ENCODE results near the gene GALNS. TPM values are rescaled to one million over a fixed set of nuclear protein-coding genes. Genes with fewer than 3 reads are reported as not detected.

GALNS gene
- total and polyA plus RNA-seq, 2 of the 8 experiments (the other 6 are each of a cell fraction or from before 2014, with no cell fraction given), result 8.9 to 17.8 TPM

DNA sequence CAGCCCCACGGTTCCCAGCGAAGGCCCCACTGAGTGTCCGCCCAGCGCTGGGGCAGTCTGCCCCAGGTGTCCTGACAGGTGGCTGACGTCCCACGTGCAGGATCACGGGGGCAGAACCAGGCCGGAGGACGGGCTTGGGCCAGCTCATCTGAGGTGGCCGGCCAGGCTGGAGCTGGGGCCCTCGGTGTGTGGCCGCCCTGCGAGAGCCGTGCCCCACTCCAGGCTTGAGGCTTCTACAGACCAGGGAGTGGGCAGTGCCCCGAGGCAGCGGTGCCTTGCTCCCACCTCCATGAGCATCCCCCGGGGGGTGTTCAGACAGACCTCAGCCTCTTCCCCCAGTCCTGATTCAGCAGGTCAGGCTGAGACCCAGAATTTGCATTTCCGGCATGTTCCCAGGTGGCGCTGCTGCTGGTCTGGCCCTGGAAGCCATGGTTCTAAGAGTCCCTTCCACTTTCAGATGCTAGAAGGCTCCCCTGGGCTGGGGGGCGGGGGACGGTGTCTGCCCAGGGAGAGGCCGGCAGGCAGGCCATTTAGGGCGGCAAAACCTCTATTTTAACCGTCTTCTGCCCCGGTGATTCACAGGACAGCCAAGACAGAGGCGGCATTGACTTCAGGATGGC, 45.1 kb upstream of the GALNS start:
- ChIA-PET POLR2A (ENCODE audit: partially characterized antibody) (interaction anchor here (3.0 kb wide), 1 partner anchor 10 kb away, joined by 8 read pairs; no protein-coding TSS in a partner anchor), CTCF (ENCODE audit: partially characterized antibody) (interaction anchor here (1.8 kb wide), 1 partner anchor 42 kb away, joined by 5 read pairs; no protein-coding TSS in a partner anchor)
- H3K4ac ChIP-seq (replicated peaks; ENCODE audit: insufficient read length, low read depth, low read length), result no peak overlapping the region
- peaks cover 0 to 8% (median 4%) of the 10 kb centered on the region in 4 experiments; a peak in 3 of 7 replicates for H3K4me1 ChIP-seq (replicated peaks in 1 of 4; ENCODE audit: control insufficient read depth in 3 of 4, insufficient read depth in 4 of 4, low read length in 3 of 4)
- no peak overlapping the region for H2BK15ac ChIP-seq (ENCODE audit: low read length)
- H2BK5ac ChIP-seq (ENCODE audit: low read depth, low read length), result no peak overlapping the region
- no peaks in the 10 kb centered on the region for H3K36me3 ChIP-seq (ENCODE audit: control insufficient read depth in 2 of 4, insufficient read depth in 4 of 4, low read length in 3 of 4)
- no peak overlapping the region for H3K4me3 ChIP-seq (ENCODE audit: extremely low read depth in 1 of 4, insufficient read depth in 2 of 4, low read depth in 3 of 4, low read length in 4 of 4)
- H4K8ac ChIP-seq (ENCODE audit: extremely low read depth, insufficient read depth, low read length), result peak overlapping the region; percentile 19; the same call in 1 of the 2 replicates
- H3K9me3 ChIP-seq (ENCODE audit: insufficient read depth in 2 of 2, low read depth in 1 of 2, low read length in 1 of 2), result no peaks in the 10 kb centered on the region
- no peak overlapping the region for H2AFZ ChIP-seq (ENCODE audit: low read length)
- no peaks in the 10 kb centered on the region for H3K27me3 ChIP-seq (replicated peaks in 1 of 4; ENCODE audit: control insufficient read depth in 3 of 4, extremely low read depth in 1 of 4, insufficient read depth in 3 of 4, low read length in 3 of 4)
- no peak overlapping the region for H3K9ac ChIP-seq (replicated peaks in 1 of 4; ENCODE audit: extremely low read depth in 1 of 4, low read depth in 3 of 4, low read length in 3 of 4)
- no peak overlapping the region for H2AK5ac ChIP-seq (ENCODE audit: low read depth, low read length)
- 88% methylated on average over 24 of the region's 26 CpGs; no CpG with 5 or more reads in 1 of the 2 experiments for WGBS, 2 experiments (ENCODE audit: extremely low coverage in 1 of 2, insufficient coverage in 1 of 2, insufficient read length in 1 of 2, insufficient replicate concordance in 2 of 2, low coverage in 1 of 2, low lambda C conversion rate in 2 of 2, missing lambda C conversion rate in 1 of 2)
- TF ChIP-seq, protein P1, sequence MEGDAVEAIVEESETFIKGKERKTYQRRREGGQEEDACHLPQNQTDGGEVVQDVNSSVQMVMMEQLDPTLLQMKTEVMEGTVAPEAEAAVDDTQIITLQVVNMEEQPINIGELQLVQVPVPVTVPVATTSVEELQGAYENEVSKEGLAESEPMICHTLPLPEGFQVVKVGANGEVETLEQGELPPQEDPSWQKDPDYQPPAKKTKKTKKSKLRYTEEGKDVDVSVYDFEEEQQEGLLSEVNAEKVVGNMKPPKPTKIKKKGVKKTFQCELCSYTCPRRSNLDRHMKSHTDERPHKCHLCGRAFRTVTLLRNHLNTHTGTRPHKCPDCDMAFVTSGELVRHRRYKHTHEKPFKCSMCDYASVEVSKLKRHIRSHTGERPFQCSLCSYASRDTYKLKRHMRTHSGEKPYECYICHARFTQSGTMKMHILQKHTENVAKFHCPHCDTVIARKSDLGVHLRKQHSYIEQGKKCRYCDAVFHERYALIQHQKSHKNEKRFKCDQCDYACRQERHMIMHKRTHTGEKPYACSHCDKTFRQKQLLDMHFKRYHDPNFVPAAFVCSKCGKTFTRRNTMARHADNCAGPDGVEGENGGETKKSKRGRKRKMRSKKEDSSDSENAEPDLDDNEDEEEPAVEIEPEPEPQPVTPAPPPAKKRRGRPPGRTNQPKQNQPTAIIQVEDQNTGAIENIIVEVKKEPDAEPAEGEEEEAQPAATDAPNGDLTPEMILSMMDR (IDR thresholded peaks at IDR 0.05; ENCODE audit: control extremely low read depth in 1 of 3, insufficient read depth in 1 of 3, low read depth in 1 of 3, low read length in 3 of 3), result peak in 1 of 3 experiments; percentile 28; a peak in 1 of 4 replicates
- TF ChIP-seq HDAC2 (IDR thresholded peaks at IDR 0.05; ENCODE audit: borderline replicate concordance in 1 of 2, low read depth in 2 of 2, low read length in 2 of 2) (no peak), RAD21 (IDR thresholded peaks at IDR 0.05 in 1 of 2, conservative IDR thresholded peaks at IDR 0.05 in 1 of 2; ENCODE audit: low read depth in 2 of 2, low read length in 2 of 2) (0 out of 4 replicates have a peak, but pooled peaks of 1 of the 2 experiments have one; percentile 3)
- H3K79me1 ChIP-seq (ENCODE audit: low read depth, low read length), result no peaks in the 10 kb centered on the region
- peak overlapping the region; percentile 9; the same call in 1 of the 2 replicates for H2BK12ac ChIP-seq (ENCODE audit: low read depth, low read length)
- H3K56ac ChIP-seq (replicated peaks; ENCODE audit: insufficient read length, low read depth, low read length), result no peak overlapping the region
- no peaks in the 10 kb centered on the region for H3K79me2 ChIP-seq (ENCODE audit: control insufficient read depth in 1 of 2, insufficient read depth in 2 of 2, low read length in 2 of 2)
- H4K91ac ChIP-seq (replicated peaks; ENCODE audit: insufficient read length, low read length), result no peak overlapping the region
- DNase-seq (ENCODE audit: low read depth in 1 of 2, low spot score in 2 of 2) (peak in 1 of 2 experiments; percentile 63), FAIRE-seq (no peak)
- no peak overlapping the region for H3K14ac ChIP-seq (ENCODE audit: insufficient read length)
- H2BK20ac ChIP-seq (ENCODE audit: low read length), result no peak overlapping the region
- no peak overlapping the region for H3K23ac ChIP-seq (ENCODE audit: insufficient read length)
- no peak overlapping the region for H3K18ac ChIP-seq (ENCODE audit: extremely low read depth, low read length)
- H4K5ac ChIP-seq (ENCODE audit: insufficient read length, low read depth, low read length), result no peak overlapping the region
- H3K4me2 ChIP-seq (ENCODE audit: insufficient read depth in 1 of 2, low read depth in 2 of 2, low read length in 2 of 2), result no peak overlapping the region
- no peaks in the 10 kb centered on the region for H3K23me2 ChIP-seq (ENCODE audit: low read depth, low read length)
- no peak overlapping the region for H2BK120ac ChIP-seq (replicated peaks; ENCODE audit: low read depth, low read length)
- H3K27ac ChIP-seq (ENCODE audit: low read depth, low read length), result no peak overlapping the region; the same call in 1 of the 2 replicates
- H4K20me1 ChIP-seq (replicated peaks in 1 of 2; ENCODE audit: control insufficient read depth in 1 of 2, insufficient read depth in 2 of 2, low read length in 2 of 2), result no peaks in the 10 kb centered on the region
